OCI-LY3 (cell line): ENCODE data around the gene SYNE1.

Experiments used
- CTCF ChIP-seq: fragments of 200-600, 300-600 bp; sonication (generic); IDR thresholded peaks from 2 replicates; pipeline ENCODE4 v1.5.1; 2014; ENCODE audit warnings: antibody characterized with exemption, low read length, low read depth
- EZH2phosphoT487 ChIP-seq: fragments of 200-600 bp; shearing (Covaris generic); IDR thresholded peaks from 2 replicates; pipeline ENCODE4 v1.6.1; 2018; ENCODE audit warnings: antibody characterized with exemption, mixed run types, low read depth

- TF ChIP-seq CTCF, result no peak
- no peak for TF ChIP-seq EZH2phosphoT487
These were observed 340.4 kb downstream of the SYNE1 start for GRCh38 chr6:152296648-152297376.
